SK-N-SH treated with all-trans-retinoic acid at 6 μM for 48 hours (cell line): ENCODE measurements around the gene PNN.
A peak's percentile ranks its signal among the peaks of the same experiment; 100 is the strongest.

ENCODE experiments used
- ATAC-seq: fragments of 200-7000 bp; cut with Tn5 transposase; 3 replicates; pipeline ENCODE4 v1.9.1; 2020; ENCODE audit warnings: mild to moderate bottlenecking, moderate library complexity
- ARNTL ChIP-seq: fragments of 450-650 bp; formaldehyde crosslinking; IDR thresholded peaks from 2 replicates; pipeline ENCODE4 v1.5.0; 2020; ENCODE audit warnings: low read depth, mild to moderate bottlenecking, moderate library complexity, borderline replicate concordance
- BACH2 ChIP-seq: fragments of 250-450 bp; sonication (Bioruptor Pico); IDR thresholded peaks from 2 replicates; pipeline ENCODE4 v1.9.0; 2021; ENCODE audit warnings: mild to moderate bottlenecking, borderline replicate concordance
- CSDC2 ChIP-seq: fragments of 250-450 bp; sonication (Bioruptor Pico); IDR thresholded peaks from 2 replicates; pipeline ENCODE4 v1.5.0; 2020; ENCODE audit warnings: mild to moderate bottlenecking, moderate library complexity
- CSRNP3 ChIP-seq: fragments of 250-450 bp; sonication (Bioruptor Pico); IDR thresholded peaks from 2 replicates; pipeline ENCODE4 v1.5.1; 2021; ENCODE audit warnings: mild to moderate bottlenecking, moderate library complexity
- ESRRG ChIP-seq: fragments of 250-450 bp; sonication (Bioruptor Pico); IDR thresholded peaks from 2 replicates; pipeline ENCODE4 v1.6.1; 2021; ENCODE audit warnings: mild to moderate bottlenecking
- GLIS3 ChIP-seq: fragments of 250-450 bp; sonication (Bioruptor Pico); IDR thresholded peaks from 2 replicates; pipeline ENCODE4 v1.5.0; 2020; ENCODE audit warnings: mild to moderate bottlenecking, moderate library complexity
- ISL1 ChIP-seq: fragments of 250-450 bp; sonication (Bioruptor Pico); IDR thresholded peaks from 2 replicates; pipeline ENCODE4 v2.1.2; 2022; ENCODE audit warnings: mild to moderate bottlenecking, moderate library complexity
- OSR1 ChIP-seq: fragments of 250-450 bp; sonication (Bioruptor Pico); IDR thresholded peaks from 2 replicates; pipeline ENCODE4 v1.8.0; 2022; ENCODE audit warnings: moderate library complexity, mild to moderate bottlenecking, inconsistent platforms
- PATZ1 ChIP-seq: fragments of 250-450 bp; sonication (Bioruptor Pico); IDR thresholded peaks from 2 replicates; pipeline ENCODE4 v1.8.0; 2020; ENCODE audit warnings: mild to moderate bottlenecking, moderate library complexity, borderline replicate concordance
- POU6F1 ChIP-seq: fragments of 250-450 bp; sonication (Bioruptor Pico); IDR thresholded peaks from 2 replicates; pipeline ENCODE4 v1.8.0; 2021; ENCODE audit warnings: low read depth, mild to moderate bottlenecking, moderate library complexity, borderline replicate concordance
- PPARA ChIP-seq: fragments of 250-450 bp; sonication (Bioruptor Pico); IDR thresholded peaks from 2 replicates; pipeline ENCODE4 v1.5.0; 2020; ENCODE audit warnings: mild to moderate bottlenecking, borderline replicate concordance
- RARB ChIP-seq: fragments of 250-450 bp; sonication (Bioruptor Pico); IDR thresholded peaks from 2 replicates; pipeline ENCODE4 v1.8.0; 2021; ENCODE audit warnings: mild to moderate bottlenecking, moderate library complexity
- SNAI2 ChIP-seq: fragments of 250-450 bp; sonication (Bioruptor Pico); IDR thresholded peaks from 2 replicates; pipeline ENCODE4 v1.5.0; 2020; ENCODE audit warnings: mild to moderate bottlenecking, moderate library complexity
- TCF4 ChIP-seq: fragments of 250-450 bp; sonication (Bioruptor Pico); IDR thresholded peaks from 2 replicates; pipeline ENCODE4 v1.8.0; 2021; ENCODE audit warnings: mild to moderate bottlenecking, moderate library complexity, borderline replicate concordance
- TOX ChIP-seq: fragments of 250-450 bp; sonication (Bioruptor Pico); IDR thresholded peaks from 2 replicates; pipeline ENCODE4 v1.8.0; 2021; ENCODE audit warnings: mild to moderate bottlenecking, moderate library complexity, borderline replicate concordance
- TSHZ2 ChIP-seq: fragments of 250-450 bp; sonication (Bioruptor Pico); IDR thresholded peaks from 2 replicates; pipeline ENCODE4 v1.5.0; 2020; ENCODE audit warnings: mild to moderate bottlenecking, moderate library complexity
- ZC3H10 ChIP-seq: fragments of 250-450 bp; sonication (Bioruptor Pico); IDR thresholded peaks from 2 replicates; pipeline ENCODE4 v1.5.1; 2021; ENCODE audit warnings: mild to moderate bottlenecking, moderate library complexity
- ZFP3 ChIP-seq: fragments of 250-450 bp; sonication (Bioruptor Pico); IDR thresholded peaks from 2 replicates; pipeline ENCODE4 v1.5.0; 2020; ENCODE audit warnings: mild to moderate bottlenecking, moderate library complexity
- ZFP30 ChIP-seq: fragments of 450-650 bp; formaldehyde crosslinking; IDR thresholded peaks from 2 replicates; pipeline ENCODE4 v1.5.0; 2022; ENCODE audit warnings: mild to moderate bottlenecking, moderate library complexity
- ZNF565 ChIP-seq: fragments of 450-650 bp; formaldehyde crosslinking; conservative IDR thresholded peaks from 2 replicates; pipeline ENCODE4 v1.5.0; 2020; ENCODE audit warnings: low read depth, mild to moderate bottlenecking, moderate library complexity
- ZNF70 ChIP-seq: fragments of 450-650 bp; formaldehyde crosslinking; IDR thresholded peaks from 2 replicates; pipeline ENCODE4 v1.5.0; 2020; ENCODE audit warnings: mild to moderate bottlenecking, moderate library complexity
- ZNF8 ChIP-seq: fragments of 450-650 bp; formaldehyde crosslinking; IDR thresholded peaks from 2 replicates; pipeline ENCODE4 v1.5.0; 2020; ENCODE audit warnings: mild to moderate bottlenecking, moderate library complexity
- TF ChIP-seq, protein P1 (sequence below): fragments of 250-450 bp; sonication (Bioruptor Pico); IDR thresholded peaks from 2 replicates; pipeline ENCODE4 v1.5.1; 2020; ENCODE audit warnings: low read depth, mild to moderate bottlenecking, moderate library complexity

PNN gene

DNA sequence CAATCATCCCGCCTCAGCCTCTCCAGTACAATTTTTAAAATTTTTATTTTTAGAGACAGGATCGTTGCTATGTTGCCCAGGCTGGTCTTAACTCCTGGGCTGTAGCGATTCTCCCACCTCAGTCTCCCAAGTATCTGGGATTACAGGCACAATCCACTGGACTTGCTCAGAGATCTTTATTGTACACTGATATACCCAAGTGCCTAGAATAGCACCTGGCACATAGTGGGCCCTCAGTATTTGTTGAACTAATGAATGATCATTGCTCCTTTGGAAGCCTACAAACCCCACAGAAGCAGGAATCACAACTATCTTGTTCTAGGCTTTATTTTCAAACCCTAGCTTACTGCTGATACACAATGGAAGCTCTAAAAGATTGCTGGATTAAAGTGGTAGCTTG lies 1.9 kb upstream of the PNN start:
- no peak for ATAC-seq
- TF ChIP-seq POU6F1 (CRISPR knock-in tag) (no peak), ZC3H10 (CRISPR knock-in tag) (no peak), TOX (no peak), PATZ1 (CRISPR knock-in tag) (no peak), ISL1 (CRISPR knock-in tag) (no peak), TSHZ2 (CRISPR knock-in tag) (no peak), ZNF70 (no peak), GLIS3 (CRISPR knock-in tag) (no peak), ZNF565 (CRISPR knock-in tag) (no peak), BACH2 (no peak), ZNF8 (no peak), ZFP3 (CRISPR knock-in tag) (no peak), ZFP30 (CRISPR knock-in tag) (no peak), SNAI2 (CRISPR knock-in tag) (no peak), RARB (CRISPR knock-in tag) (no peak), OSR1 (CRISPR knock-in tag) (no peak), CSDC2 (CRISPR knock-in tag) (no peak), ESRRG (CRISPR knock-in tag) (no peak), TCF4 (no peak)
- TF ChIP-seq, protein P1, sequence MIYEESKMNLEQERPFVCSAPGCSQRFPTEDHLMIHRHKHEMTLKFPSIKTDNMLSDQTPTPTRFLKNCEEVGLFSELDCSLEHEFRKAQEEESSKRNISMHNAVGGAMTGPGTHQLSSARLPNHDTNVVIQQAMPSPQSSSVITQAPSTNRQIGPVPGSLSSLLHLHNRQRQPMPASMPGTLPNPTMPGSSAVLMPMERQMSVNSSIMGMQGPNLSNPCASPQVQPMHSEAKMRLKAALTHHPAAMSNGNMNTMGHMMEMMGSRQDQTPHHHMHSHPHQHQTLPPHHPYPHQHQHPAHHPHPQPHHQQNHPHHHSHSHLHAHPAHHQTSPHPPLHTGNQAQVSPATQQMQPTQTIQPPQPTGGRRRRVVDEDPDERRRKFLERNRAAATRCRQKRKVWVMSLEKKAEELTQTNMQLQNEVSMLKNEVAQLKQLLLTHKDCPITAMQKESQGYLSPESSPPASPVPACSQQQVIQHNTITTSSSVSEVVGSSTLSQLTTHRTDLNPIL (CRISPR knock-in tag): no peak

GRCh38 chr14:39175445-39176262 lies 600 bp downstream of the PNN start:
- no peak for TF ChIP-seq ZC3H10 (CRISPR knock-in tag)
- no peak for TF ChIP-seq ESRRG (CRISPR knock-in tag)
- no peak for TF ChIP-seq OSR1 (CRISPR knock-in tag)
- no peak for TF ChIP-seq BACH2
- TF ChIP-seq SNAI2 (CRISPR knock-in tag): no peak
- no peak for TF ChIP-seq ZFP3 (CRISPR knock-in tag)
- no peak for TF ChIP-seq ZFP30 (CRISPR knock-in tag)
- no peak for TF ChIP-seq TOX
- no peak for TF ChIP-seq CSDC2 (CRISPR knock-in tag)
- TF ChIP-seq GLIS3 (CRISPR knock-in tag): no peak
- TF ChIP-seq TSHZ2 (CRISPR knock-in tag): no peak
- TF ChIP-seq ZNF8: no peak
- TF ChIP-seq, protein P1 (CRISPR knock-in tag): no peak
- no peak for TF ChIP-seq CSRNP3 (CRISPR knock-in tag)
- no peak for TF ChIP-seq POU6F1 (CRISPR knock-in tag)
- no peak for TF ChIP-seq TCF4
- no peak for TF ChIP-seq ZNF70
- no peak for TF ChIP-seq PPARA (CRISPR knock-in tag)
- TF ChIP-seq ARNTL: no peak
- ATAC-seq: peak; percentile 9
